ENCODE measurements around the gene BNC2. TPM values are rescaled to one million over a fixed set of nuclear protein-coding genes. Genes with fewer than 3 reads are reported as not detected.

BNC2 gene
- total RNA-seq, 1 experiment from 2014 or later = 5.7 TPM

GRCh38 chr9:16453390-16453789 lies 417.1 kb downstream of the BNC2 start:
- Histone ChIP-seq H3K9me3 (ENCODE audit: control insufficient read depth, insufficient read depth, low read depth, low read length) (no peaks in the 10 kb centered on the region), H3K36me3 (ENCODE audit: control insufficient read depth, insufficient read depth, low read length) (no peaks in the 10 kb centered on the region), H3K27me3 (ENCODE audit: control insufficient read depth, insufficient read depth, low read length) (no peaks in the 10 kb centered on the region), H3K4me3 (ENCODE audit: low read depth in 2 of 2, low read length in 2 of 2) (no peak overlapping the region), H3K4me1 (ENCODE audit: control insufficient read depth, insufficient read depth, low read length) (no peaks in the 10 kb centered on the region), H3K27ac (ENCODE audit: low read length) (no peak overlapping the region)
- BruUV-seq (replicated peaks) = no TSS peak
- no peak for TF ChIP-seq CTCF (IDR thresholded peaks at IDR 0.05)
- TF ChIP-seq POLR2AphosphoS5 (IDR thresholded peaks at IDR 0.05; ENCODE audit: low read depth, low read length) = no peak
- TF ChIP-seq SIN3A (IDR thresholded peaks at IDR 0.05; ENCODE audit: borderline replicate concordance, insufficient read depth, low read depth, low read length) = no peak
- no peak for TF ChIP-seq TCF7L2 (IDR thresholded peaks at IDR 0.05; ENCODE audit: low read depth, low read length)
- TF ChIP-seq REST (IDR thresholded peaks at IDR 0.05; ENCODE audit: insufficient read depth in 1 of 2, low read depth in 2 of 2, low read length in 1 of 2) = no peak
- ATAC-seq = no peak
- ChIA-PET POLR2A (no interaction called here), CTCF (no interaction called here)
- intact Hi-C loops (cut with micrococcal nuclease; ENCODE audit: unreplicated experiment) = no loop called here
- DNase-seq (ENCODE audit: low read depth, low spot score) = no peak
- in situ Hi-C loops (cut with HindIII; ENCODE audit: low pct_unique_long_range_greater_than_20kb, low sequenced_read_pairs) = no loop called here

- intact Hi-C loops (cut with micrococcal nuclease; ENCODE audit: unreplicated experiment) (no loop called here), in situ Hi-C loops (cut with HindIII; ENCODE audit: low pct_unique_long_range_greater_than_20kb, low sequenced_read_pairs) (no loop called here)
- no TSS peak for BruUV-seq (replicated peaks)
- DNase-seq (ENCODE audit: low read depth, low spot score) (no peak), ATAC-seq (no peak)
- Histone ChIP-seq H3K27ac (ENCODE audit: low read length) (no peak overlapping the region), H3K9me3 (ENCODE audit: control insufficient read depth, insufficient read depth, low read depth, low read length) (no peaks in the 10 kb centered on the region), H3K36me3 (ENCODE audit: control insufficient read depth, insufficient read depth, low read length) (no peaks in the 10 kb centered on the region), H3K27me3 (ENCODE audit: control insufficient read depth, insufficient read depth, low read length) (no peaks in the 10 kb centered on the region), H3K4me1 (ENCODE audit: control insufficient read depth, insufficient read depth, low read length) (no peaks in the 10 kb centered on the region), H3K4me3 (ENCODE audit: low read depth in 2 of 2, low read length in 2 of 2) (no peak overlapping the region)
- ChIA-PET CTCF (no interaction called here), POLR2A (no interaction called here)
- TF ChIP-seq SIN3A (IDR thresholded peaks at IDR 0.05; ENCODE audit: borderline replicate concordance, insufficient read depth, low read depth, low read length) = no peak
- no peak for TF ChIP-seq REST (IDR thresholded peaks at IDR 0.05; ENCODE audit: insufficient read depth in 1 of 2, low read depth in 2 of 2, low read length in 1 of 2)
- TF ChIP-seq TCF7L2 (IDR thresholded peaks at IDR 0.05; ENCODE audit: low read depth, low read length) = no peak
- no peak for TF ChIP-seq POLR2AphosphoS5 (IDR thresholded peaks at IDR 0.05; ENCODE audit: low read depth, low read length)
- no peak for TF ChIP-seq CTCF (IDR thresholded peaks at IDR 0.05)
Observed at GRCh38 chr9:16450578-16450977, 419.9 kb downstream of the BNC2 start.

Measured in Panc1 (cell line).